Rectal smooth muscle tissue (tissue), 1 donor: ENCODE measurements around the gene HSPA6.
"Not testable (repeated sequence)": the region's sequence is repeated elsewhere in the genome, so short reads cannot be mapped to it uniquely, and the experiment has no call there.

Experiments
- H3K27ac ChIP-seq: one replicate; pipeline ENCODE4 v1.7.0; 2013; ENCODE audit warnings: low read depth, low read length, inconsistent platforms
- H3K27me3 ChIP-seq: one replicate; pipeline ENCODE4 v1.7.0; 2013; ENCODE audit warnings: low read length; ENCODE audit not compliant: control insufficient read depth, insufficient read depth
- H3K36me3 ChIP-seq: one replicate; pipeline ENCODE4 v1.7.0; 2013; ENCODE audit warnings: low read length; ENCODE audit not compliant: control insufficient read depth, insufficient read depth
- H3K4me1 ChIP-seq: one replicate; pipeline ENCODE4 v1.7.0; 2013; ENCODE audit warnings: low read length; ENCODE audit not compliant: control insufficient read depth, insufficient read depth
- H3K4me3 ChIP-seq: one replicate; pipeline ENCODE4 v1.7.0; 2013; ENCODE audit warnings: low read length
- H3K9ac ChIP-seq: one replicate; pipeline ENCODE4 v1.7.0; 2013; ENCODE audit warnings: low read length

Gene HSPA6

DNA sequence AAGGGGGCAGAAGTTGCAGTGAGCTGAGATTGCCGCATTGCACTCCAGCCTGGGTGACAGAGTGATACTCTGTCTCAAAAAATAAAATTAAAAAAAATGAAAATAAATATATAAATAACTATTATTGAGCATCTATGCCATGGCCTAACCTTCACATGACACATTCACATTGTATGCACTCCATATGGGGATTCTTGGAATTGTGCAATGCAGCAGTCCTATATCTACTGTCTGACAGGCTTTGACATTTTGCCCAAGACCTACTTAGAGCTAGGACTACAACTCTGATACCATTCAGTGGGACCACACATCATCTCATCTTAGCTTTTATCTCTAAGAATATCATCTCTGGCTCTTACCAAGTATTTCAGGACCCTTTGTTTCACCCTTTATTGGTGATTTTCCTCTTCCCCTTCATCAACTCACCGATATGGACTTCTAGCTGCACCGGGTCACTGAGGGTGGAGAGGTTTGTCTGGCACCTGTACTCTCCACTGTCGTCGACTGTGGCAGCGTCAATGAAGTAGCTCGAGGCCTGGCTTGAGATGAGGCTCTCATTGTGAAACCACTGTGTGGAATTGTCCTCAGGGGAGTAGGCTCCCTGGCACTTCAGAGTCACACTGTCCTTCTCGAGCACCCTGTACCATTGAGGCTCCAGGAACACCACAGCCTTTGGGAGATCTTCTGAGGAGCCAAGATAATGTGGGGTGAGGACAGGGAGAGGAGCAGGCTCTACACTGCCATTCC, 23.8 kb downstream of the HSPA6 start:
- H3K4me3 ChIP-seq, H3K4me1 ChIP-seq, H3K9ac ChIP-seq, H3K27me3 ChIP-seq, H3K27ac ChIP-seq, H3K36me3 ChIP-seq: not testable (repeated sequence)

DNA sequence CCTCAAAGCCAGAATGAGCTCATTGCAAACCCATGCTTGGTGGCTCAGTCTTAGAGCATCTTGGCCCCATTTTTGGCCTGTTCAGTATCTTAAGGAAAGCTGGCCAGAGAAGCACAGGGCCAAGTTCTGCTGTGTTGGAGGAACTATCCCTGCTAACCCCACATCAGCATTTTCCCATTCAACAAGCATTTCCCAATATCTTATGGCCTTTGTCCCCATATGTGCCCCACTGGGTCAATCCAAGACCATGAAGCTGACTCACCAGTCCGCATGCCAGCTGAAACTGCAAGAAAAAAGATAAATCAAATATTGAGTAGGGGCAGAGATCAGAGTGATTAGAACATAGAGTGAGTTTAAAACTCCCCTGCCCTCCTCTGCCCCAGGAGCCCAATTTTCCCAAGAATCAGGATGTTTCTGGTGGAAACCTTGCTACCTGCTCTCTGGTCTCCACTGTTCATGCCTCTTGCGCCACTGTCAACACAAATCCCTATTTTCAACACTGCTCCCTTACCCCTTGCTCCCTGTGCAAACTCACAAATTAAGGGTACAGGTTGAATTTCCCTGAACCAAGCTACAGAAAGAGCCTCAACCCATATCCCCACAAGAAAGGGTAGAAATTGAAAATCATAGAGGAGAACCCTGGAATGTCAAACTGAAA, 24.5 kb downstream of the HSPA6 start:
- not testable (repeated sequence) for H3K4me3 ChIP-seq, H3K27ac ChIP-seq, H3K9ac ChIP-seq, H3K27me3 ChIP-seq, H3K4me1 ChIP-seq, H3K36me3 ChIP-seq

DNA sequence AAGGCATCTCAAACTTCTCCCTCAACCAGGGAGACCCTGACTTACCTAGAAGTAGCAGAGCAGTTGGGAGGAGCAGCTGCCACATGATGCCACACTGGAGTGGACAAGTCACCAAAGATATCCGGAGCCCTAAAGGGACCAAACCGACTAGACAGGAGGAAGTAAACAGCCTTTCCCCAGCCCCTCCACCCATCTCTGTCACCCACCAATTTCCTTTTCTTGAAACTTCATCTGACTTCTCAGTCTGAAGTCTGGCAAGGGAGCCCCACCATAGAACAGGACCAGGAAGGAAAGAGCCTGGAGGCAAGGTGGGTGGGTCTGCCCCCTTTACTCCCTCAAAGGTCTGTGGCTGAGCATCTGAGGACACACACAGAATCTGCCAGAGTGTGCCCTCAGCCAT, 25.3 kb downstream of the HSPA6 start, which contains the start of gene FCGR3A:
Gene FCGR3A, minus strand, starts transcription at position 167 of the 400 bp plus-strand sequence. Its CDS starts 82 bp downstream, at position 85.
- no peak within 1 kb of the TSS for H3K9ac ChIP-seq
- H3K4me1 ChIP-seq: no peaks in the 10 kb centered on the region
- no peak within 1 kb of the TSS for H3K27ac ChIP-seq
- no peaks in the 10 kb centered on the region for H3K36me3 ChIP-seq
- H3K27me3 ChIP-seq: no peaks in the 10 kb centered on the region
- no peak within 1 kb of the TSS for H3K4me3 ChIP-seq

DNA sequence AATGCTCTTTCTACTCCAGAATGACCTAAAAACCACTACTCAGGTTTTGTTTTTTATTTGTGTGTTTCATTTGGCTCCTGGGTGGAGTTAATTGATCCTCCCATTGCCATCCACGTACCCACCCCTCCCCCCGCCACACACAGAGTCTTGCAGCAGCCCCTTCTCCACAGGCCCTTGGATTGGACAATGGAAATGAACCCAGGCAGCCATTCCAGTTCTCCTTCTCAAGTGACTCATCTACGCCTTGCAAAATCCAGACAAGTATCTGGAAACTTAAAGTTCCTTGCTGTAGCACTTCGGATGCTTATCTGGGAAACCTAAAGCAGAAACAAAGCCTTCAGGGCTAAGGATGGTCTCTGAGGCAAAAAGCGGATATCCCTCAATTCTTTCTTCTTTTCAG, 26.6 kb downstream of the HSPA6 start:
- not testable (repeated sequence) for H3K9ac ChIP-seq, H3K36me3 ChIP-seq, H3K27ac ChIP-seq, H3K27me3 ChIP-seq, H3K4me3 ChIP-seq, H3K4me1 ChIP-seq

DNA sequence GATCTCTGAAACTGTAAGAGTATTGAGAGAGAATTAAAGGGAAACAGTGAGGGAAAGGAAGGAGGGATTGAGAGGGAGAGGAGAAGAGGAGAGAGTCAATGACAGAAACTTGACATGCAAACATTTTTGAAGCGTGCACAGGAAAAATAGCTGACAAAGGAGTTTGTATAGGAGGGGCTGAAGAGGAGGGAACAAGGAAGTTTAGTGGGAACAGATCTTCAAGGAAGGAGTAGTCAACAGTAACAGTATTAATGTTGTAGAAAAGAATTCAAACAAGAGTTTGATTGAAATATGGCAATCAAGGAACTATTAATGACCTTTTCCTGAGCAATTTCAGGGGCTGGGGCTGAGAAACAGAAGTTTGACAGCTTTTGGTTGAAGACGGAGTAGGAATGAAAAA, 29.3 kb downstream of the HSPA6 start:
- not testable (repeated sequence) for H3K36me3 ChIP-seq, H3K4me1 ChIP-seq, H3K27me3 ChIP-seq, H3K9ac ChIP-seq, H3K4me3 ChIP-seq, H3K27ac ChIP-seq

DNA sequence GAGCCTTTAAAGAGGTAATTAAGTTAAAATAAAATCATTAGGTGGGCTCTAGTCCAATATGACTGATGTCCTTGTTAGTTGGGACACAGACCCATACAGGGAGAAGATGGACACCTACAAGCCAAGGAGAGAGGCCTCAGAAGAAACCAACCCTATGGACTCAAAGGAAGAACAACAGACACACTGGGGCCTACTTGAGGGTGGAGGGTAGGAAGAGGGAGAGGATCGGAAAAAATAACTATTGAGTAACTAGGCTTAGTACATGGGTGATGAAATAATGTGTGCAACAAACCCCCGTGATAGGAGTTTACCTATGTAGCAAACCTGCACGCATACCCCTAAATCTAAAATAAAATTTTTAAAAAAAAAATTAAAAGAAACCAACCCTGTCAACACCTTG, 30.0 kb downstream of the HSPA6 start:
- not testable (repeated sequence) for H3K4me3 ChIP-seq, H3K9ac ChIP-seq, H3K27me3 ChIP-seq, H3K4me1 ChIP-seq, H3K27ac ChIP-seq, H3K36me3 ChIP-seq

DNA sequence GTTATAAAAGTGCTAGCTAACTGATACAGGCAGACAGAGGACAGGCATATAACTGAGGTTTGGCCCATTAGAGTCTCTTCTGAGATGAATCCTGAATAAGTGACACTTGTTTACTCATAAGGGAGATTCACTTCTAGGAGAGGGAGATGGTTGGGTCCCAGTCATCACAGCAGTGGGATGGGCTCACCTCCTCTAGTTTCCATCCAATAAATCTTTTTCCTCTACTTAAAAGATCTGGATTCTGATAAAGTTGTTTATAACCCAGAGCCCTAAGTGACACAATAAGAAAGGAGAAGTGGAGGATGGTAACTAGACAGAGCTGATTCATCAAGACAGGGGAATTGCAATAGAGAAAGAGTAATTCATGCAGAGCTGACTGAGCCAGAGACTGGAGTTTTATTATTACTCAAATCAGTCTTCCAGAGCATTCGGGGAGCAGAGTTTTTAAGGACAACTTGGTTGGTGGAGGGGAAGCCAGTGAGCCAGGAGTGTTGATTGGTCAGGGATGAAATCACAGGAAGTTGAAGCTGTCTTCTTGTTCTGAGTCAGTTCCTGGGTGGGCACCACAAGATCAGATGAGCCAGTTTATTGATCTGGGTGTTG, 30.6 kb downstream of the HSPA6 start:
- not testable (repeated sequence) for H3K27ac ChIP-seq, H3K36me3 ChIP-seq, H3K4me3 ChIP-seq, H3K27me3 ChIP-seq, H3K4me1 ChIP-seq, H3K9ac ChIP-seq

DNA sequence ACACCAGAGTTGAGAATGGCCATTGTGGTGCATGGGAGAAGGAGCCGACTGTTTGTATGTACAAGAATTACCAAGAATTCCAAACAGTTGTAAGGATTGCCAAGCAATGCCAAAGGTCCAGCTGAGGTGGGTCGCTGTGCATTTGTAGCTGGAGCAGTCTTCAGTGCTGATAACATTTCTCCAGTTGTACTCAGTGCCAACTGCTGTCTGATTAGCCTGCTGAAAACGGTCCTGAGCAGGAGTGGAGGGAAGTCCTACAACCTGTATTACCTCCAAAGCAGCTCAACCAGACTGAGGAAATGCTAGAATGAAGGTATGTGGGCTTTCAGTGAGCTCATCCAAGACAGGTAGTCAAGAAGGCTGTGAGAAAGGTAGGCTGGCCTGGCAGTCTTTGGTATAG, 31.8 kb downstream of the HSPA6 start:
- not testable (repeated sequence) for H3K36me3 ChIP-seq, H3K27ac ChIP-seq, H3K27me3 ChIP-seq, H3K9ac ChIP-seq, H3K4me3 ChIP-seq, H3K4me1 ChIP-seq

DNA sequence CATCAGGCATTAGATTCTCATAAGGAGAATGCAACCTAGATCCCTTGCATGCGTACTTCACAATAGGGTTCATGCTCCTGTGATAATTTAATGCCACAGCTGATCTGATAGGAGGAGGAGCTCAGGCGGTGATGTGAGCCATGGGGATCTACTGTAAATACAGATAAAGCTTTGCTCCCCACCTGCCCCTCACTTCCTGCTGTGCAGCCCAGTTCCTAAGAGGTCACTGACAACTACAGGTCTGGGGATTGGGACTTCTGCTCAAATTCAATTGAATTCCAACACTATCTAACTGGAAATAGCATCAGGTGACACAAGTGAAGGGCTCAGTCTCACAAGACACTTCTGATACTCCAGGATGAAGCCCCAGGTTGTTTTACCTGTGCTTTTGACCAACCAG, 32.6 kb downstream of the HSPA6 start:
- H3K27ac ChIP-seq, H3K9ac ChIP-seq, H3K36me3 ChIP-seq, H3K4me3 ChIP-seq, H3K4me1 ChIP-seq, H3K27me3 ChIP-seq: not testable (repeated sequence)

DNA sequence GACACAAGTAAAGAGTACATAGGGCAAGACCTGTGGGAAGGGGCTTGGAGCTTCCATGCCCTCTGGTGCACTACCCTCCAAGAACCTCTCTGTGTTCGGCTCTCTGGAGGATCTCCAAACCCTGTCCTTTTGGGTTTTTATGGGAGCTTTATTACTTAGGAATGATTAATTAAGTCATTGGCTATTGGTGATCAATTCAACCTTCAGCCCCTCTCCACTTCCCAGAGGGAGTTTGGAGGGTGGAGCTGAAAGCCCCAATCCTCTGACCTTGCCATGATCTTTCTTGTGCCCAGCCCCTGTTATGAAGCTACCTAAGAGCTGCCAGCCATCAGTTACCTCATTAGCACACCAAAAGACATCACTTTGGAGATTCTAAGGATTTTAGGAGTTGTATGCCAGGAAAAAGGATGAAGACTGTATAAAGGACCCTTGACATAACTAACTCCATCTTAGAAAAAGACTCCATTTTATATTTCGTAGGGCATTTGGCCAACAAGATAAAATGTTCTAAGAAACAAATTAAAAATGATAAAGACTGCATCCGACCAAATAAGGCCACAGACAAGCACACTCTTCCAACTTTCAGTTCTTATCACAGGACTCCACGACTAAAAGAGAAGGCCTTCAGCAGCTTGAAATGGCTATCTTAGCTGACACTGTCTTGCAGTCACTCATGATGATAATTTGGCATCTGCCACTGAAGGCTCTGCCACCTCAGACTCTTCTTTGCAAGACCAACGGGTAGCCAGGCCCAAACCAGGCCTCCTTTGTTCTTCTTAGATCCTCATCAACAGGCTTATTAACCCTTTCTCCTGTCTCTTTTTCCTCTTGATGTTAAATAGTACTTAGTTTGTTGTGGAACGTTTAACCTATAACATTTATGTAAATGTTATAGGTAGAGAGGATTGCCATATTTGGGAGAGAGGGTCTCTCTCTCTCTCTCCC, 33.4 kb downstream of the HSPA6 start:
- H3K27ac ChIP-seq, H3K4me1 ChIP-seq, H3K9ac ChIP-seq, H3K36me3 ChIP-seq, H3K27me3 ChIP-seq, H3K4me3 ChIP-seq: not testable (repeated sequence)

DNA sequence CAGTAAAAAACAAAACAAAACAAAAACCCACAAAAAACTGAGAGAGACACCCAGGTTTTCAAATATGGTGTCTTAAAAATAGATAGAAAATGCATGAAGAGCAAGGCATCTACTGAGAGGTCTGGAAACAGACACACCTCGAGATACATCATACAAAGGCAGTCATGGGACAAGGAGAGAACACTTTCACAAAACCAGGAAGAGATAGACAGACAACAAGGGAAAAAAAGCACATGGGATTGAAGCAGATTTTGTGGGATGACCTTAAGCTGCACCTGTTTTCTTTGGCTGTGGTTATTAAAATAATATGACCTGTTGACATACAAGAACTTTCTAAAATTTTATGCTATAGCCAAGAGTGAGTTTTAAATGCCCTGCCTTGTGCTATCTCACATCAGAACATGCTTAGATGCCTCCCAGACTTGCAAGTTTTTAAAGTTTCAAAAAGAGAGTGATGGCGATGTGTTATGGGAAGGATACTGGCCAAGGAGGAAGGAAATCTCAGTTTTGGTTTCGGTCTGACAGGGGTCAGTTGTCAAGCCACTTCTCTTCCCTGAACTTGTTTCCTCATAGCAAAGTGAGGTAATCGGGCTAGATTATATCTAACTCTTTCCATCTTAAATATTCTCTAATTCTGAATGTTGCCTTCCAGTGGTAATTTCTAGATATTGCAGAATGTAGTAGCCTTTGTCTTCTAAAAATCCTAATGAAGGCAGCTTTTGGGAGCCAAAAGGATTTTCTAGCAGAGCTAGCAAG, 36.8 kb downstream of the HSPA6 start:
- H3K9ac ChIP-seq, H3K4me3 ChIP-seq: not testable (repeated sequence)

DNA sequence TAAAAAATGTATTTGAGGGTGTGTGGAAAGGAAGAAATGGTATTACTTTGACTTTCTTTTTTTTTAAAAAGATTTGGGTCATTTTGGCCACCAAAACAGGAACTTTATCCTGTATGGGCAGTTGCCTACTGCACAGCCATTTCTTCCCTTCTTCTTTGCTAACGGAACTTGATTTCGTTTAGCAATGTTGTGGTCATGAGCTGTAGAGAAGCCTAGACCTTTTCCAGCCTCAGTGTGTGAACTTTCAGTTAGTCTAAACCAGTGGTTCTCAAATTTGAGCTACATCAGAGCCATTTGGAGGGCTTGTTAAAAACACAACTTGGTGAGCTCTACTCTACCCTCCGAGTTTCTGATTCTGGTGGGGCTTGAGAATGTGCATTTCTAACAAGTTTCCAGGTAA, 38.1 kb downstream of the HSPA6 start:
- not testable (repeated sequence) for H3K27ac ChIP-seq, H3K4me3 ChIP-seq, H3K36me3 ChIP-seq, H3K27me3 ChIP-seq, H3K9ac ChIP-seq, H3K4me1 ChIP-seq

More for the DNA sequence above, 36.8 kb downstream of the HSPA6 start:
- not testable (repeated sequence) for H3K36me3 ChIP-seq, H3K4me1 ChIP-seq, H3K27me3 ChIP-seq, H3K27ac ChIP-seq
